Subcutaneous adipose tissue (tissue), 4 donors: Measurements from ENCODE around the gene CYGB. TPM values are rescaled to one million over a fixed set of nuclear protein-coding genes. Genes with fewer than 3 reads are reported as not detected.

Experiments used
- CTCF ChIP-seq: fragments of 450-650 bp; IDR thresholded peaks from one replicate; pipeline ENCODE4 v1.5.1; 2016; ENCODE audit warnings: low read depth, mild to moderate bottlenecking, control low read depth, antibody characterized with exemption, moderate library complexity
- total RNA-seq, 4 donors: library from RNA; depleted of rRNA; stranded (reverse); fragments of >200 nt; gene quantifications; one replicate each; pipeline ENCODE4 v1.1.0, GENCODE V29; 2016

Gene CYGB
- 10 to 100 TPM; 29.9 to 48.6 (median 40.3) TPM for total RNA-seq

GRCh38 chr17:76537578-76538280, at the start of gene CYGB:
CYGB (minus strand) TSS chr17:76537709; CDS start chr17:76537542, 167 bp downstream.
- no peak for TF ChIP-seq CTCF

GRCh38 chr17:76586741-76587487, 49.4 kb upstream of the CYGB start:
- no peak for TF ChIP-seq CTCF

GRCh38 chr17:76585649-76586593, 48.4 kb upstream of the CYGB start, which contains the start of gene ST6GALNAC2:
ST6GALNAC2 (minus strand) TSS chr17:76585860; CDS start chr17:76585808, 52 bp downstream.
- no peak for TF ChIP-seq CTCF

- TF ChIP-seq CTCF, result no peak
These were observed 47.6 kb upstream of the CYGB start for GRCh38 chr17:76585033-76585648.

- TF ChIP-seq CTCF, result no peak
These were observed 47.0 kb upstream of the CYGB start for GRCh38 chr17:76584427-76585032.

GRCh38 chr17:76582660-76583059, 45.2 kb upstream of the CYGB start:
- TF ChIP-seq CTCF, result no peak
